Thyroid gland (tissue), 4 donors: ENCODE data around the gene VPS8. TPM values are rescaled to one million over a fixed set of nuclear protein-coding genes. Genes with fewer than 3 reads are reported as not detected.

Source experiments
- DNase-seq, 2 donors: peaks; one replicate each; pipeline ENCODE4 v3.0.0-alpha.2; 2019
- H3K27ac ChIP-seq, 3 donors: fragments of 200-600 bp; sonication (generic); 1 replicate in 2 of 3; 2 replicates in 1 of 3; pipeline ENCODE4 v1.5.1; 2016 to 2019; ENCODE audit warnings: mild to moderate bottlenecking in 1 of 3, moderate library complexity in 1 of 3
- H3K27me3 ChIP-seq: fragments of 200-600 bp; sonication (generic); one replicate; pipeline ENCODE4 v1.5.1; 2019
- H3K36me3 ChIP-seq, 2 donors: fragments of 200-600 bp; sonication (generic); one replicate each; pipeline ENCODE4 v1.5.1; 2016 to 2019
- H3K4me1 ChIP-seq, 2 donors: fragments of 200-600 bp; sonication (generic); one replicate each; pipeline ENCODE4 v1.5.1; 2017 to 2019
- H3K4me3 ChIP-seq, 3 donors: fragments of 200-600 bp; sonication (generic); replicated peaks in 1 of 3; 1 replicate in 2 of 3; 2 replicates in 1 of 3; pipeline ENCODE4 v1.5.1; 2016; ENCODE audit warnings: mild to moderate bottlenecking in 1 of 3
- H3K9me3 ChIP-seq: fragments of 200-600 bp; sonication (generic); one replicate; pipeline ENCODE4 v1.5.1; 2017
- CTCF ChIP-seq, 6 experiments: fragments of 200-600 bp in 3 of 6; fragments of 450-650 bp in 3 of 6; sonication (generic) in 3 of 6; IDR thresholded peaks; one replicate each; pipeline ENCODE4 v1.5.1; 2016 to 2019; ENCODE audit warnings: antibody characterized with exemption in 6 of 6, mild to moderate bottlenecking in 2 of 6, inconsistent platforms in 1 of 6, moderate library complexity in 1 of 6
- POLR2A ChIP-seq, 2 donors: fragments of 450-650 bp; IDR thresholded peaks; one replicate each; pipeline ENCODE4 v1.6.1; 2017; ENCODE audit warnings: antibody characterized with exemption in 2 of 2, mild to moderate bottlenecking in 2 of 2, moderate library complexity in 1 of 2
- WGBS, 2 donors: methylation state at CpG; one replicate each; pipeline ENCODE4 v1.1.5; 2017; 5-methylcytosine and 5-hydroxymethylcytosine counted together
- intact Hi-C: fragments of 100-400 bp; cut with DNase I; formaldehyde crosslinking; loops from one replicate; pipeline ENCODE4 v1.15.1; 2023
- total RNA-seq, 4 donors: library from RNA; depleted of rRNA; stranded (reverse); fragments of >200 nt; gene quantifications; one replicate each; pipeline ENCODE4 v1.2.3, GENCODE V29; 2016

Gene VPS8
- total RNA-seq, 4 donors from 2014 or later = 85.6 to 171 (median 103) TPM

GRCh38 chr3:184884359-184885017, 72.5 kb downstream of the VPS8 start:
- Histone ChIP-seq H3K4me3 (no peak overlapping the region), H3K36me3 (peaks cover 8 to 9% of the 10 kb centered on the region in 2 donors), H3K9me3 (no peaks in the 10 kb centered on the region), H3K4me1 (no peaks in the 10 kb centered on the region), H3K27ac (no peak overlapping the region), H3K27me3 (no peaks in the 10 kb centered on the region)
- WGBS, 2 donors = 90 to 92% methylated on average over 1 of the region's 1 CpG
- intact Hi-C loops = no loop called here
- TF ChIP-seq CTCF (IDR thresholded peaks at IDR 0.05) (no peak), POLR2A (IDR thresholded peaks at IDR 0.05) (no peak)
- DNase-seq = no peak

DNA sequence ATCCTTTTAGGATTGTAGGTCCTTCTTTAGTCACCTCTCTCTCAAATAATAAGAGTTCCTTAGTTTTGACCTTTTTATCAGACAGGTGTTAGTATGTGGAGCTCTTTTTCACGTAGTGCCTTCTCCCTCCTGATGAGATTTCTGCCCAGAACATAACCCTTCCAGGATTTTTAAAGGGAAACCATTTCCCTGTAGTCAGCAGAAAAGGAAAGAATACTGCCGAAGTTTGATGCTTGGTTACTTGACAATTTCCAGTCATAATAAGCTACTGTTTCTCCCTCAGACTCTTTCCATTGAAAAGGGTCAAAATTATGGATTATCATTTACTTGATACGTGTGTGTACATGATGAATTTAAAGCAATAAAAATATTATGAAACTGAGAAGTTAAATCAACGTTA, 73.1 kb downstream of the VPS8 start:
- H3K9me3 ChIP-seq = no peaks in the 10 kb centered on the region
- peaks cover 8 to 9% of the 10 kb centered on the region in 2 donors for H3K36me3 ChIP-seq
- no peaks in the 10 kb centered on the region for H3K27me3 ChIP-seq
- DNase-seq = no peak
- 90 to 91% methylated on average over 4 of the region's 4 CpGs for WGBS, 2 donors
- no peak overlapping the region for H3K27ac ChIP-seq
- intact Hi-C loops = no loop called here
- H3K4me3 ChIP-seq = no peak overlapping the region
- H3K4me1 ChIP-seq = no peaks in the 10 kb centered on the region
- no peak for TF ChIP-seq CTCF (IDR thresholded peaks at IDR 0.05)
- no peak for TF ChIP-seq POLR2A (IDR thresholded peaks at IDR 0.05)

GRCh38 chr3:184887574-184887973, 75.6 kb downstream of the VPS8 start:
- no peaks in the 10 kb centered on the region for H3K27me3 ChIP-seq
- intact Hi-C loops = no loop called here
- DNase-seq = no peak
- 93 to 100% methylated on average over 2 of the region's 2 CpGs for WGBS, 2 donors
- no peaks in the 10 kb centered on the region for H3K4me1 ChIP-seq
- no peak overlapping the region for H3K4me3 ChIP-seq
- no peak overlapping the region for H3K27ac ChIP-seq
- peaks cover 8 to 9% of the 10 kb centered on the region in 2 donors for H3K36me3 ChIP-seq
- no peaks in the 10 kb centered on the region for H3K9me3 ChIP-seq
- no peak for TF ChIP-seq CTCF (IDR thresholded peaks at IDR 0.05)

DNA sequence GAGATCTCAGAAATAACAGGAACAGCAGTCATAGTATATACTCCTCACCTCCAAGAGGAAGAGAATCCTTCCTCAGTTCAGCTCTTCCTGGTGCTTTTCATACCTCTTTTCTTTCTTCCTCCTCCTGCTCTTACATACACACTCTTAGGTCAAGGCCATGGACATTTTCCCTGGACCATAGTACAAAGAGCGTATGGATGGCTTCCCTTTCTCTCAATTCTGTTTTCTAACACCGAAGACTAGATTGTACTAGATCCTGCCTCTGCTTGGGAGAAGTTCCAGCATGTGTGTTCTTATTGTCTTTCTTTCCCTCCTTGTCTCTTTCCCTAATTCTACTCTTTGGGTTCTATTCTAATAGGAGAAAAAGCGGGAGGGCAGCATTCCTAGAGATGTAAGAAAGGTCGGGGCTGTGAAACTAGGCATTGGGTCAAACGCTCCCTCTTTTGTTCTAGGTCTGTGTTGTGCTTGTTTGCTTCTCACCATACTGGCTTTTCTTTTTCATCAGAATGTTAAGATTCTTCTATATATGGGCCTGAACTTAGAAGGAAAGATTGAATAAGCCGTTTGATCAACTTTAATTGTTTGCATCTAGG, 77.4 kb downstream of the VPS8 start:
- TF ChIP-seq CTCF (IDR thresholded peaks at IDR 0.05) (no peak), POLR2A (IDR thresholded peaks at IDR 0.05) (no peak)
- intact Hi-C loops = no loop called here
- no peaks in the 10 kb centered on the region for H3K27me3 ChIP-seq

DNA sequence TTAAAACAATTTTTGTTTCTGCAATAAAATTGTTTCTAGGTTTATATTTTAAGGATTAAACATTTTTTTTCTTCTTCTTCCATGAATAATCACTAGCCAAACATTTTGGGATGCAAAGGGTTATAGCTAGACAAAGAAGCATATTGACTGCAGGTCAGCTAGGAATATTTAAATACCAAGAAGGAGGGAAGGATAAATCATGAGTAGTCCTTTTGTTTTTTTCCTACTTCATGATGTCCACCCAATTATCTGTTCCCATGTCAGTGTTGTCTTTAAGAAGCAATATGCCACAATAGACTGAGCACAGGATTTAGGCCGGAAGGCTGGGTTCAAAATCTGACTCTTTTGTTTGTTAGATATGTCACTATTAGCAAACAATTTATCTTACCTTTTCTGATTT, 82.1 kb downstream of the VPS8 start:
- intact Hi-C loops = no loop called here
- WGBS, 2 donors = 94 to 98% methylated on average over 1 of the region's 1 CpG
- Histone ChIP-seq H3K4me1 (no peaks in the 10 kb centered on the region), H3K9me3 (no peaks in the 10 kb centered on the region), H3K27ac (no peak overlapping the region), H3K27me3 (no peaks in the 10 kb centered on the region), H3K4me3 (no peak overlapping the region), H3K36me3 (no peaks in the 10 kb centered on the region)
- DNase-seq = no peak
- TF ChIP-seq CTCF (IDR thresholded peaks at IDR 0.05) (no peak), POLR2A (IDR thresholded peaks at IDR 0.05) (no peak)

More for the DNA sequence above, 77.4 kb downstream of the VPS8 start:
- Histone ChIP-seq H3K36me3 (peaks cover 8 to 9% of the 10 kb centered on the region in 2 donors), H3K27ac (no peak overlapping the region), H3K4me3 (no peak overlapping the region), H3K9me3 (no peaks in the 10 kb centered on the region), H3K4me1 (no peaks in the 10 kb centered on the region)
- DNase-seq = no peak
- 93 to 94% methylated on average over 6 of the region's 6 CpGs for WGBS, 2 donors
